Peyer's patch (tissue), 4 donors: ENCODE data around the gene LIPC. TPM values are rescaled to one million over a fixed set of nuclear protein-coding genes. Genes with fewer than 3 reads are reported as not detected.

ENCODE experiments used
- DNase-seq, 3 donors: peaks; one replicate each; pipeline ENCODE4 v3.0.0-alpha.2; 2017 to 2019
- H3K27ac ChIP-seq, 4 donors: fragments of 200-600 bp; sonication (generic); one replicate each; pipeline ENCODE4 v1.5.1; 2016 to 2019
- H3K27me3 ChIP-seq, 2 donors: fragments of 200-600 bp; sonication (generic); one replicate each; pipeline ENCODE4 v1.5.1; 2019
- H3K36me3 ChIP-seq, 3 donors: fragments of 200-600 bp; sonication (generic); one replicate each; pipeline ENCODE4 v1.5.1; 2016 to 2019
- H3K4me1 ChIP-seq, 4 donors: fragments of 200-600 bp; sonication (generic); one replicate each; pipeline ENCODE4 v1.5.1; 2016 to 2019
- H3K4me3 ChIP-seq, 4 donors: fragments of 200-600 bp; sonication (generic); 1 replicate in 3 of 4; 2 replicates in 1 of 4; pipeline ENCODE4 v1.5.1; 2016 to 2019; ENCODE audit warnings: mild to moderate bottlenecking in 1 of 4
- H3K9me3 ChIP-seq, 4 donors: fragments of 200-600 bp; sonication (generic); one replicate each; pipeline ENCODE4 v1.5.1; 2016 to 2019; ENCODE audit warnings: mild to moderate bottlenecking in 1 of 4
- CTCF ChIP-seq, 6 experiments: fragments of 450-650 bp in 4 of 6; fragments of 200-600 bp in 2 of 6; sonication (generic) in 1 of 6; IDR thresholded peaks; one replicate each; pipeline ENCODE4 v1.5.1; 2017 to 2019; ENCODE audit warnings: antibody characterized with exemption in 6 of 6, mild to moderate bottlenecking in 3 of 6, moderate library complexity in 1 of 6
- POLR2A ChIP-seq, 2 donors: fragments of 450-650 bp; IDR thresholded peaks; one replicate each; pipeline ENCODE4 v1.5.1; 2017; ENCODE audit warnings: antibody characterized with exemption in 2 of 2, mild to moderate bottlenecking in 2 of 2, moderate library complexity in 2 of 2
- total RNA-seq, 4 donors: library from RNA; depleted of rRNA; stranded (reverse); fragments of >200 nt; gene quantifications; one replicate each; pipeline ENCODE4 v1.1.0, GENCODE V29; 2016

LIPC gene
- total RNA-seq, 4 donors from 2014 or later = 0.40 to 8.9 (median 1.0) TPM; not detected in 1

- DNase-seq = peak in 1 of 3 donors; percentile 22
- TF ChIP-seq POLR2A (IDR thresholded peaks at IDR 0.05) = no peak
- no peak for TF ChIP-seq CTCF (IDR thresholded peaks at IDR 0.05)
Observed at GRCh38 chr15:58541410-58542087, 109.8 kb downstream of the LIPC start.

GRCh38 chr15:58543664-58544335, 112.0 kb downstream of the LIPC start:
- peak in 1 of 3 donors; percentile 29 for DNase-seq
- TF ChIP-seq CTCF (IDR thresholded peaks at IDR 0.05) = no peak
- no peak for TF ChIP-seq POLR2A (IDR thresholded peaks at IDR 0.05)
- no peak overlapping the region for H3K4me3 ChIP-seq
- no peak overlapping the region for H3K27ac ChIP-seq
- H3K9me3 ChIP-seq = no peaks in the 10 kb centered on the region
- H3K4me1 ChIP-seq = peaks cover 0 to 7% (median 0%) of the 10 kb centered on the region in 4 donors
- H3K36me3 ChIP-seq = no peaks in the 10 kb centered on the region
- no peaks in the 10 kb centered on the region for H3K27me3 ChIP-seq

More at GRCh38 chr15:58541410-58542087, 109.8 kb downstream of the LIPC start:
- H3K4me3 ChIP-seq = no peak overlapping the region
- peaks cover 0 to 1% (median 0%) of the 10 kb centered on the region in 4 donors for H3K4me1 ChIP-seq
- no peaks in the 10 kb centered on the region for H3K9me3 ChIP-seq
- no peaks in the 10 kb centered on the region for H3K36me3 ChIP-seq
- H3K27me3 ChIP-seq = no peaks in the 10 kb centered on the region
- no peak overlapping the region for H3K27ac ChIP-seq

- no peaks in the 10 kb centered on the region for H3K9me3 ChIP-seq
- H3K36me3 ChIP-seq = no peaks in the 10 kb centered on the region
- H3K27me3 ChIP-seq = no peaks in the 10 kb centered on the region
- peaks cover 0 to 7% (median 0%) of the 10 kb centered on the region in 4 donors for H3K4me1 ChIP-seq
- TF ChIP-seq CTCF (IDR thresholded peaks at IDR 0.05) (no peak), POLR2A (IDR thresholded peaks at IDR 0.05) (no peak)
- no peak for DNase-seq
- no peak overlapping the region for H3K4me3 ChIP-seq
- no peak overlapping the region for H3K27ac ChIP-seq
Observed at GRCh38 chr15:58544756-58545155, 113.0 kb downstream of the LIPC start.

- DNase-seq = peak in 1 of 3 donors; percentile 40
- Histone ChIP-seq H3K4me3 (no peak overlapping the region), H3K27ac (no peak overlapping the region), H3K9me3 (no peaks in the 10 kb centered on the region), H3K4me1 (peaks cover 0 to 7% (median 0%) of the 10 kb centered on the region in 4 donors), H3K36me3 (no peaks in the 10 kb centered on the region), H3K27me3 (no peaks in the 10 kb centered on the region)
- no peak for TF ChIP-seq POLR2A (IDR thresholded peaks at IDR 0.05)
Observed at GRCh38 chr15:58545307-58546065, 113.7 kb downstream of the LIPC start.

GRCh38 chr15:58546066-58546591, 114.3 kb downstream of the LIPC start:
- Histone ChIP-seq H3K4me1 (peaks cover 0 to 7% (median 0%) of the 10 kb centered on the region in 4 donors), H3K9me3 (no peaks in the 10 kb centered on the region), H3K27me3 (no peaks in the 10 kb centered on the region), H3K4me3 (no peak overlapping the region), H3K36me3 (no peaks in the 10 kb centered on the region), H3K27ac (no peak overlapping the region)
- peak in 1 of 3 donors; percentile 43 for DNase-seq
- no peak for TF ChIP-seq POLR2A (IDR thresholded peaks at IDR 0.05)
- TF ChIP-seq CTCF (IDR thresholded peaks at IDR 0.05) = no peak
